Rectal smooth muscle tissue (tissue), 1 donor: ENCODE results near the gene SLU7.

ENCODE experiments used
- H3K27ac ChIP-seq: one replicate; pipeline ENCODE4 v1.7.0; 2013; ENCODE audit warnings: low read depth, low read length, inconsistent platforms
- H3K27me3 ChIP-seq: one replicate; pipeline ENCODE4 v1.7.0; 2013; ENCODE audit warnings: low read length; ENCODE audit not compliant: control insufficient read depth, insufficient read depth
- H3K36me3 ChIP-seq: one replicate; pipeline ENCODE4 v1.7.0; 2013; ENCODE audit warnings: low read length; ENCODE audit not compliant: control insufficient read depth, insufficient read depth
- H3K4me1 ChIP-seq: one replicate; pipeline ENCODE4 v1.7.0; 2013; ENCODE audit warnings: low read length; ENCODE audit not compliant: control insufficient read depth, insufficient read depth
- H3K4me3 ChIP-seq: one replicate; pipeline ENCODE4 v1.7.0; 2013; ENCODE audit warnings: low read length
- H3K9ac ChIP-seq: one replicate; pipeline ENCODE4 v1.7.0; 2013; ENCODE audit warnings: low read length

Gene SLU7

GRCh38 chr5:160458806-160459800 lies 40.2 kb upstream of the SLU7 start:
- Histone ChIP-seq H3K27ac (no peak overlapping the region), H3K9ac (no peak overlapping the region), H3K4me3 (no peak overlapping the region), H3K36me3 (no peaks in the 10 kb centered on the region), H3K4me1 (no peaks in the 10 kb centered on the region), H3K27me3 (no peaks in the 10 kb centered on the region)

GRCh38 chr5:160457252-160457651 lies 38.4 kb upstream of the SLU7 start:
- Histone ChIP-seq H3K4me1 (no peaks in the 10 kb centered on the region), H3K36me3 (no peaks in the 10 kb centered on the region), H3K27ac (no peak overlapping the region)

GRCh38 chr5:160456480-160457177 lies 37.7 kb upstream of the SLU7 start:
- no peak overlapping the region for H3K4me3 ChIP-seq
- no peak overlapping the region for H3K9ac ChIP-seq
- H3K27me3 ChIP-seq, result no peaks in the 10 kb centered on the region
- H3K4me1 ChIP-seq, result no peaks in the 10 kb centered on the region
- H3K36me3 ChIP-seq, result no peaks in the 10 kb centered on the region
- no peak overlapping the region for H3K27ac ChIP-seq

More at GRCh38 chr5:160457252-160457651, 38.4 kb upstream of the SLU7 start:
- H3K4me3 ChIP-seq, result no peak overlapping the region
- no peak overlapping the region for H3K9ac ChIP-seq
- H3K27me3 ChIP-seq, result no peaks in the 10 kb centered on the region

- H3K9ac ChIP-seq, result no peak overlapping the region
- H3K4me1 ChIP-seq, result no peaks in the 10 kb centered on the region
- no peak overlapping the region for H3K4me3 ChIP-seq
Observed at GRCh38 chr5:160455600-160455999, 36.7 kb upstream of the SLU7 start.

GRCh38 chr5:160453751-160454150 lies 34.9 kb upstream of the SLU7 start:
- H3K4me3 ChIP-seq, result no peak overlapping the region
- H3K4me1 ChIP-seq, result no peaks in the 10 kb centered on the region
- H3K27me3 ChIP-seq, result no peaks in the 10 kb centered on the region
- H3K36me3 ChIP-seq, result no peaks in the 10 kb centered on the region
- no peak overlapping the region for H3K9ac ChIP-seq
- H3K27ac ChIP-seq, result no peak overlapping the region

More at GRCh38 chr5:160455600-160455999, 36.7 kb upstream of the SLU7 start:
- Histone ChIP-seq H3K36me3 (no peaks in the 10 kb centered on the region), H3K27ac (no peak overlapping the region), H3K27me3 (no peaks in the 10 kb centered on the region)

GRCh38 chr5:160452795-160453194 lies 33.9 kb upstream of the SLU7 start:
- Histone ChIP-seq H3K36me3 (no peaks in the 10 kb centered on the region), H3K9ac (no peak overlapping the region), H3K4me1 (no peaks in the 10 kb centered on the region), H3K4me3 (no peak overlapping the region), H3K27me3 (no peaks in the 10 kb centered on the region), H3K27ac (no peak overlapping the region)

GRCh38 chr5:160452036-160452435 lies 33.2 kb upstream of the SLU7 start:
- H3K4me1 ChIP-seq, result no peaks in the 10 kb centered on the region
- no peak overlapping the region for H3K9ac ChIP-seq
- no peak overlapping the region for H3K27ac ChIP-seq
- H3K27me3 ChIP-seq, result no peaks in the 10 kb centered on the region
- H3K4me3 ChIP-seq, result no peak overlapping the region
- no peaks in the 10 kb centered on the region for H3K36me3 ChIP-seq

GRCh38 chr5:160451281-160451680 lies 32.4 kb upstream of the SLU7 start:
- Histone ChIP-seq H3K4me3 (no peak overlapping the region), H3K27ac (no peak overlapping the region), H3K27me3 (no peaks in the 10 kb centered on the region), H3K36me3 (no peaks in the 10 kb centered on the region), H3K4me1 (no peaks in the 10 kb centered on the region), H3K9ac (no peak overlapping the region)

- Histone ChIP-seq H3K9ac (no peak overlapping the region), H3K36me3 (no peaks in the 10 kb centered on the region), H3K27me3 (no peaks in the 10 kb centered on the region), H3K27ac (no peak overlapping the region), H3K4me1 (no peaks in the 10 kb centered on the region), H3K4me3 (no peak overlapping the region)
Observed at GRCh38 chr5:160450164-160450932, 31.5 kb upstream of the SLU7 start.

- H3K27ac ChIP-seq, result no peak overlapping the region
- H3K4me3 ChIP-seq, result no peak overlapping the region
- H3K36me3 ChIP-seq, result no peaks in the 10 kb centered on the region
- H3K9ac ChIP-seq, result no peak overlapping the region
- no peaks in the 10 kb centered on the region for H3K27me3 ChIP-seq
- no peaks in the 10 kb centered on the region for H3K4me1 ChIP-seq
Observed at GRCh38 chr5:160449458-160449857, 30.6 kb upstream of the SLU7 start.

GRCh38 chr5:160448886-160449285 lies 30.0 kb upstream of the SLU7 start:
- H3K36me3 ChIP-seq, result no peaks in the 10 kb centered on the region
- H3K4me1 ChIP-seq, result no peaks in the 10 kb centered on the region
- no peak overlapping the region for H3K27ac ChIP-seq
- H3K4me3 ChIP-seq, result no peak overlapping the region
- H3K9ac ChIP-seq, result no peak overlapping the region
- no peaks in the 10 kb centered on the region for H3K27me3 ChIP-seq

- Histone ChIP-seq H3K9ac (no peak overlapping the region), H3K36me3 (no peaks in the 10 kb centered on the region), H3K4me3 (no peak overlapping the region), H3K4me1 (no peaks in the 10 kb centered on the region), H3K27ac (no peak overlapping the region), H3K27me3 (no peaks in the 10 kb centered on the region)
Observed at GRCh38 chr5:160445751-160446150, 26.9 kb upstream of the SLU7 start.
